Fibroblast of skin of scalp (primary cell): ENCODE data around the gene MASP1.

Experiments
- DNase-seq: peaks from one replicate; pipeline ENCODE4 v3.0.0-alpha.2; 2013

MASP1 gene

GRCh38 chr3:187264911-187265310 is 26.6 kb downstream of the MASP1 start:
- peak; percentile 65 for DNase-seq

GRCh38 chr3:187264021-187264420 is 27.5 kb downstream of the MASP1 start:
- peak; percentile 75 for DNase-seq

- no peak for DNase-seq
Measured at GRCh38 chr3:187263270-187263669, 28.3 kb downstream of the MASP1 start.

GRCh38 chr3:187262360-187262759 is 29.2 kb downstream of the MASP1 start:
- DNase-seq: no peak

- DNase-seq: peak; percentile 93
Measured at GRCh38 chr3:187261541-187261969, 30.0 kb downstream of the MASP1 start.

GRCh38 chr3:187259171-187259570 is 32.4 kb downstream of the MASP1 start:
- no peak for DNase-seq

GRCh38 chr3:187257992-187258692 is 33.4 kb downstream of the MASP1 start:
- DNase-seq: no peak

GRCh38 chr3:187257471-187257870 is 34.1 kb downstream of the MASP1 start:
- DNase-seq: no peak

- peak; percentile 61 for DNase-seq
Measured at GRCh38 chr3:187256051-187256616, 35.4 kb downstream of the MASP1 start.

GRCh38 chr3:187255314-187255713 is 36.2 kb downstream of the MASP1 start:
- DNase-seq: no peak

- no peak for DNase-seq
Measured at GRCh38 chr3:187252311-187252710, 39.2 kb downstream of the MASP1 start.

GRCh38 chr3:187251599-187251998 is 39.9 kb downstream of the MASP1 start:
- DNase-seq: no peak

GRCh38 chr3:187247398-187247797 is 44.1 kb downstream of the MASP1 start:
- DNase-seq: peak; percentile 38

- DNase-seq: peak; percentile 50
Measured at GRCh38 chr3:187243933-187244524, 47.5 kb downstream of the MASP1 start.

- no peak for DNase-seq
Measured at GRCh38 chr3:187242900-187243299, 48.6 kb downstream of the MASP1 start.

- DNase-seq: no peak
Measured at GRCh38 chr3:187242435-187242834, 49.1 kb downstream of the MASP1 start.

GRCh38 chr3:187238835-187239234 is 52.7 kb downstream of the MASP1 start:
- peak; percentile 34 for DNase-seq

GRCh38 chr3:187238239-187238638 is 53.3 kb downstream of the MASP1 start:
- no peak for DNase-seq

GRCh38 chr3:187237741-187238140 is 53.8 kb downstream of the MASP1 start:
- DNase-seq: no peak

- DNase-seq: no peak
Measured at GRCh38 chr3:187236962-187237361, 54.6 kb downstream of the MASP1 start.

GRCh38 chr3:187230011-187230410 is 61.5 kb downstream of the MASP1 start:
- DNase-seq: no peak

GRCh38 chr3:187228740-187229139 is 62.8 kb downstream of the MASP1 start:
- DNase-seq: no peak

- peak; percentile 63 for DNase-seq
Measured at GRCh38 chr3:187227658-187228258, 63.8 kb downstream of the MASP1 start.

GRCh38 chr3:187223799-187224198 is 67.7 kb downstream of the MASP1 start:
- no peak for DNase-seq
